ENCODE measurements around the gene NLGN4Y.

GRCh38 chrY:14524272-14525231 is at the start of gene NLGN4Y:
- TF ChIP-seq, protein P1, sequence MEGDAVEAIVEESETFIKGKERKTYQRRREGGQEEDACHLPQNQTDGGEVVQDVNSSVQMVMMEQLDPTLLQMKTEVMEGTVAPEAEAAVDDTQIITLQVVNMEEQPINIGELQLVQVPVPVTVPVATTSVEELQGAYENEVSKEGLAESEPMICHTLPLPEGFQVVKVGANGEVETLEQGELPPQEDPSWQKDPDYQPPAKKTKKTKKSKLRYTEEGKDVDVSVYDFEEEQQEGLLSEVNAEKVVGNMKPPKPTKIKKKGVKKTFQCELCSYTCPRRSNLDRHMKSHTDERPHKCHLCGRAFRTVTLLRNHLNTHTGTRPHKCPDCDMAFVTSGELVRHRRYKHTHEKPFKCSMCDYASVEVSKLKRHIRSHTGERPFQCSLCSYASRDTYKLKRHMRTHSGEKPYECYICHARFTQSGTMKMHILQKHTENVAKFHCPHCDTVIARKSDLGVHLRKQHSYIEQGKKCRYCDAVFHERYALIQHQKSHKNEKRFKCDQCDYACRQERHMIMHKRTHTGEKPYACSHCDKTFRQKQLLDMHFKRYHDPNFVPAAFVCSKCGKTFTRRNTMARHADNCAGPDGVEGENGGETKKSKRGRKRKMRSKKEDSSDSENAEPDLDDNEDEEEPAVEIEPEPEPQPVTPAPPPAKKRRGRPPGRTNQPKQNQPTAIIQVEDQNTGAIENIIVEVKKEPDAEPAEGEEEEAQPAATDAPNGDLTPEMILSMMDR (IDR thresholded peaks at IDR 0.05; ENCODE audit: low read depth, low read length, poor library complexity, severe bottlenecking), result no peak
- TF ChIP-seq EZH2phosphoT487 (IDR thresholded peaks at IDR 0.05; ENCODE audit: borderline replicate concordance, low read length), result no peak
